ENCODE data around the gene TPCN1.
A peak's percentile ranks its signal among the peaks of the same experiment; 100 is the strongest.

The TPCN1 gene

DNA sequence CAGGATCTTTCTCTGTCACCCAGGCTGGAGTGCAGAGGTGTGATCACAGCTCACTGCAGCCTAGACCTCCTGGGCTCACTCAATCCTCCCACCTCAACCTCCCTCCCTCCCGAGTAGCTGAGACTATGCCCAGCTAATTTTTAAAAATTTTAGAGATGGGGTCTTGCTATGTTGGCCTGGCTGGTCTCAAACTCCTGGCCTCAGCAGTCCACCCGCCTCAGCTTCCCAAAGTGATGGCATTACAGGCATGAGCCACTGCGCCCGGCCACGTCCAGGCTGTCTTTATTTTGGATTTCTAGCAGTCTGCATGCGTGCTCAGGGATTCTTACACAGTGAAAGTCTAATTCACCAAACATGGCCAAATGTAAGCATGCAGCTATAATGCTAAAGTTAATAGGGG, 95.9 kb downstream of the TPCN1 start:
- no peak for DNase-seq

DNA sequence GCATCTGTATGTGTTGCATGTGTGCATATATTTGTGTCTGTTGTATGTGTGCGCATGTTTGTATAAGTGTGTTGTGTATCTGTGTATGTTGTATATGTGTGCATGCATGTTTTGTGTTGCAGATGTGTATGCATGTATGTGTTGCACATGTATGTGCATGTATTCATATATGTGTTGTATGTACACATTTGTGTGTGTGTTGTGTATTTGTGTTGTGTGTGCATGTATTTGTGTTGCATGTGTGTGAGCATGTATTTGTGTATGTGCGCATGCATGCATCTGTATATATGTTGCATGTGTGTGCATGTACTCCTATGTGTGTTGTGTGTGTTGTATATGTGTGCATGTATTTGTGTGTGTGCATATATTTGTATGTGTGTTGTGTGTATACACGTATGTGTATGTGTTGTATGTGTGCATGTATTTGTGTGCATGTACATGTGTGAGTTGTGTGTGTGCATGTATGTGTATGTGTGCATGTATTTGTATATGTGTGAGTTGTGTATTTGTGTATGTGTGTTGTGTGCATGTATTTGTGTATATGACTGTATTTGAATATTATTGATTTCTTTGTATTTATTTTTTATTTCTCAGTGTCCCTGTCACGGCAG, 96.9 kb downstream of the TPCN1 start:
- no peak for DNase-seq

GRCh38 chr12:113318900-113319628, 97.8 kb downstream of the TPCN1 start:
- no peak for DNase-seq

GRCh38 chr12:113320401-113320800, 99.1 kb downstream of the TPCN1 start:
- no peak for DNase-seq

GRCh38 chr12:113322343-113322742, 101.1 kb downstream of the TPCN1 start:
- no peak for DNase-seq

DNA sequence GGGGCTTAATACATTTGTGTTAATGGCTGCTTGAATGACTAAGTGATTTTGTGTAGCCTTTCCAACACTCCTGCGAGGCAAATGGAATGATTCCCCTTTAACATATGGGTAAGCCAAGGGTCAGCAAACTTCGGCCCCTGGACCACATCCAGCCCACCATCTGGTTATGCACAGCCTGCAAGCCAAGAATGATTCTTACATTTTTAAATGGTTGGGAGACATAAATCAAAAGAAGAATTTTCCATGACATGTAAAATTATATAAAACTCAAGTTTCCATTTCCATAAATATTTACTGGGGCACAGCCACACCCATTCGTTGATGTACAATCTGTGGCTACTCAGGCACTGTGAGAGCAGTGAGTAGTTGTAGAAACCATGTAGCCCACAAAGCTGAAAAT, 104.7 kb downstream of the TPCN1 start:
- DNase-seq, result no peak

DNA sequence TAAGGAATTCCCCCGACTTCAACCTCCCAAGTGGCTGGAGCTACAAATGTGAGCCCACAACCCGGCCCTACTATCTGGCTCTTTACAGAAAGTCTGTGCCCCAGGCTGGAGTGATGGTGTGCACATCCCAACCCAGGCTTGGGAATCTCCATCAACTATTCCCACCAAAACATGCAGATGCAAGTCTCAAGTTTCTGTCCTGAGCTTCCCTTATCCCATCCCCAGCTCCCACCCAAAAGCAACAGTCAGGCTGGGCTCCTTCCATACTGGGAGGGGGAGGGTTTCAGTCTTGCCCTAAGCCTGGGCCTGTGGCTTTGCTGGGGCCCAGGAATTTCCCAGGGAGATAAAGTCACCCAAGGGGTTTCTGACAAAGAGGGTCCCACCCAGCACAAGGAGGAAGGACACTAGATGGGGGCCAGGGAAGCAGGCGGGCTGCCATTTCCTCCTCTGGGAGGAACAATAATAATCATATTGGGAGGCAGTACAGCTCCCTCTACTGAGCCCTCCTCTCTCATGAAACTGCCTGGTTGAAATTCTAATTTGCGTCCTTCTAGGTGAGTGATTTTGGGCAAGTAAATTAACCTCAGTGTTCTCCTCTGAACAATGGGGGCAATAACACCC, 105.6 kb downstream of the TPCN1 start:
- no peak for DNase-seq

GRCh38 chr12:113328368-113328889, 107.2 kb downstream of the TPCN1 start:
- no peak for DNase-seq

GRCh38 chr12:113329022-113329790, 107.9 kb downstream of the TPCN1 start:
- DNase-seq, result no peak

GRCh38 chr12:113329791-113330417, 108.6 kb downstream of the TPCN1 start:
- no peak for DNase-seq

GRCh38 chr12:113330505-113330904, 109.2 kb downstream of the TPCN1 start:
- DNase-seq, result no peak

- DNase-seq, result no peak
Observed at GRCh38 chr12:113332688-113333417, 111.6 kb downstream of the TPCN1 start.

- no peak for DNase-seq
Observed at GRCh38 chr12:113333418-113333750, 112.1 kb downstream of the TPCN1 start.

GRCh38 chr12:113333877-113334785, 112.9 kb downstream of the TPCN1 start:
- DNase-seq, result peak in 1 of 2 experiments; percentile 16

- DNase-seq, result peak; percentile 88 to 90
Observed at GRCh38 chr12:113334786-113335539, 113.7 kb downstream of the TPCN1 start, which contains the start of gene SLC8B1. Gene SLC8B1, minus strand, starts transcription at chr12:113335109. Its CDS starts 2,231 bp downstream, at chr12:113332878.

DNA sequence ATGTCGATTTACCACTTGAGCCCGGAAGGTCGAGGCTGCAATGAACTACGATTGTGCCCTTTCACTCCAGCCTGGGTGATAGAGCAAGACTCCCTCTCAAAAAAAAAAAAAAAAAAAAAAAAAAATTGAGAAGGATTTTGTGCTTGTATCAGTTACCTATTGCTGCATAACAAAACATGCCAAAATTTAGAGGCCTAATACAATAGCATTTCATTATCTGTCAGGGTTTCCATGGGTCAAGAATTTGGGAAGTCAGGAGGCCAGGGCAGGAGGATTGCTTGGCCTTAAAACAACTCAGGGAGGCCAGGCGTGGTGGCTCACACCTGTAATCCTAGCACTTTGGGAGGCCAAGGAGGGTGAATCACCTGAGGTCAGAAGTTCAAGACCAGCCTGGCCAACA, 118.3 kb downstream of the TPCN1 start:
- no peak for DNase-seq

- no peak for DNase-seq
Observed at GRCh38 chr12:113340061-113340460, 118.8 kb downstream of the TPCN1 start.

DNA sequence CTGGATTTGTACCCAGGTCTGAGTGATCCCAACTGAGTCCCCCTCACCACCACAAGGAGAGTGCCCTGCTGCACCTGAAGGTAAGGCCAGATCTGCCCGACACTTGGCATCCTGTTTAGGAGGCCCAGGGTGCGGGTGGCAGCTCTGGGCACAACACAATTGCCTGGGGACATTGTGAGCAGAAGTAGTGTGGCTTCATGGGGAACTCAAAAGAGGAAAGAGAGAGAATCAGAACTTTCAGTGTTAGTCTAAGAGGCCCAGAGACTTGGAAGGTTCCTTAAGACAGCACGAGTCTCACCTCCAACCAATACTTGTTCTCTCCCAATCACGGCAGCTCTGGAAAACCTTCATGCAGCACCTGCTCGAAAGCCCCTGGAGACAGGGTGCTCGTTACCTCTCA, 120.3 kb downstream of the TPCN1 start:
- DNase-seq, result no peak

DNA sequence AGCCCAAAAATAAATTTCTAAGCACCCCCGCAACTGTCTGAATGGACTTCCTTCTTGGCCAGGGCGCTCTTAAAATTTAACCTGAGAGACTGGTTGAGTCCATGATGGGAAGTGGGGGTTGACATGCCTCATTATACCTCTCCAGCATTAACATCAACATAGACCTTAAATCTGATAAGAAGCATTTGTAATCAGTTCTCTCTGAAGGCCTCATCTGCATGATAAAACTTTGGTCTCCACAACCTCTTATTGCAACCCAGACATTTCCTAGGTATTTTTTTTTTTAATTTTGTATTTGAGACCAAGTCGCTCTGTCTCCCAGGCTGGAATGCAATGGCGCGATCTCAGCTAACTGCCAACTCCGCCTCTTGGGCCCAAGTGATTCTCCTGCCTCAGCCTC, 124.1 kb downstream of the TPCN1 start:
- DNase-seq, result no peak

DNA sequence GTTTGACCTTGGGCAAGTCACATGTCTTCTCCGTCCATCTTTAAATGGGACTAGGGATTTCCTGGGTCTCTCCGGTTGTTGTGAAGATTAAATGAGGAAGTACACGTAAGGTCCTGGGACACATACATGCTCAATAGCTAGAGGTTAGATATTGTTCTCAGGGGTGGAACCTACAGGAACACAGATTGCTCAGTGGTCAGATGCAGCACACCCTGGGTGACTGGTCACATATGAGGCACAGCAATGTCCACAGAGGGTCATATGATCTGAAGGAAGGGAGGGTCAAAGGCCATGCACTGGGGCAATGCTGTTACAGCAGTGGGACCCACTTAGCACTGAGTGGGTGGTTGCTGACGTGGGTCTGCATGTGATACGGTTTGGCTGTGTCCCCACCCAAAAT, 125.1 kb downstream of the TPCN1 start:
- no peak for DNase-seq

Data from activated CD4-positive, alpha-beta T cell treated with anti-CD3 and anti-CD28 coated beads, Interleukin-2, amount 50 U/mL, for 48 hours (primary cell).